HEK293T (cell line): ENCODE measurements around the gene PRSS53.
"Not testable (repeated sequence)": the region's sequence is repeated elsewhere in the genome, so short reads cannot be mapped to it uniquely, and the experiment has no call there.

Experiments
- ARNT ChIP-seq: fragments of 450-650 bp; IDR thresholded peaks from 2 replicates; pipeline ENCODE4 v1.6.1; 2017; ENCODE audit warnings: mild to moderate bottlenecking
- BHLHE40 ChIP-seq: fragments of 450-650 bp; IDR thresholded peaks from 2 replicates; pipeline ENCODE4 v1.6.1; 2016; ENCODE audit warnings: mild to moderate bottlenecking, moderate library complexity, borderline replicate concordance
- CTBP1 ChIP-seq: fragments of 450-650 bp; IDR thresholded peaks from 2 replicates; pipeline ENCODE4 v1.6.1; 2016; ENCODE audit warnings: borderline replicate concordance
- ELF4 ChIP-seq: fragments of 450-650 bp; IDR thresholded peaks from 2 replicates; pipeline ENCODE4 v1.6.1; 2017; ENCODE audit warnings: antibody characterized with exemption
- FOXA1 ChIP-seq: fragments of 450-650 bp; IDR thresholded peaks from 2 replicates; pipeline ENCODE4 v1.6.1; 2016; ENCODE audit warnings: mild to moderate bottlenecking
- FOXK2 ChIP-seq: fragments of 450-650 bp; IDR thresholded peaks from 2 replicates; pipeline ENCODE4 v1.6.1; 2016; ENCODE audit warnings: mild to moderate bottlenecking
- FOXM1 ChIP-seq: fragments of 450-650 bp; IDR thresholded peaks from 2 replicates; pipeline ENCODE4 v1.6.1; 2017; ENCODE audit warnings: mild to moderate bottlenecking, borderline replicate concordance
- L3MBTL2 ChIP-seq: fragments of 450-650 bp; conservative IDR thresholded peaks from 2 replicates; pipeline ENCODE4 v1.6.1; 2016; ENCODE audit warnings: mild to moderate bottlenecking
- NFRKB ChIP-seq: fragments of 450-650 bp; IDR thresholded peaks from 2 replicates; pipeline ENCODE4 v1.6.1; 2016; ENCODE audit warnings: mild to moderate bottlenecking, moderate library complexity
- SP1 ChIP-seq: fragments of 450-650 bp; IDR thresholded peaks from 2 replicates; pipeline ENCODE4 v1.6.1; 2017
- SUZ12 ChIP-seq: fragments of 450-650 bp; IDR thresholded peaks from 2 replicates; pipeline ENCODE4 v1.6.1; 2016; ENCODE audit warnings: mild to moderate bottlenecking
- ZNF384 ChIP-seq: fragments of 450-650 bp; IDR thresholded peaks from 2 replicates; pipeline ENCODE4 v1.6.1; 2016
- TF ChIP-seq, protein P1 (sequence below): fragments of 450-650 bp; IDR thresholded peaks from 2 replicates; pipeline ENCODE4 v1.6.1; 2016

DNA sequence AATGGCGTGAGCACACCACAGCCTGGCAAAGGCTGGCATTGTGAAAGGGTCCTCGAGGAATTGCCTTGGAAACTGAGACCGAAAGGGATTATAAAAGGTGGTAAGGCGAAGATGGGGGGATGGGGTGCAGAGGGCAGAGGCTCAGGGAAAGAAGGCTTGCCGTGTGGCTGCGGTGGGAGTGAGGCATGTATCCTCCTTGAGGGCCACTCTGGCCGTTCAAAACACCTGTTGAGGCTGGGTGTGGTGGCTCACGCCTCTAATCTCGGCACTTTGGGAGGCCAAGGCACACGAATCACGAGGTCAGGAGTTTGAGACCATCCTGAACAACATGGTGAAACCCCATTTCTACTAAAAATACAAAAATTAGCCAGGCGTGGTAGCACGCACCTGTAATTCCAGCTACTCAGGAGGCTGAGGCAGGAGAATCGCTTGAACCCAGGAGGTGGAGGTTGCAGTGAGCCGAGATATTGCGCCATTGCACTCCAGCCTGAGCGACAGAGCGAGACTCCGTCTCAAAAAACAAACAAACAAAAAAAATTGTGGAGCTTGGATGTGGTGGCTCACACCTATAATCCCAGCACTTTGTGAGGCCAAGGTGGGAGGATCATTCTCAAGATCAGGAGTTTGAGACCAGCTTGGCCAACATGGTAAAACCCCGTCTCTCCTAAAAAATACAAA is 48.2 kb upstream of the PRSS53 start:
- not testable (repeated sequence) for TF ChIP-seq SP1, L3MBTL2, FOXK2, ELF4, ZNF384, CTBP1, BHLHE40, SUZ12, ARNT, FOXA1, FOXM1, NFRKB
- TF ChIP-seq, protein P1, sequence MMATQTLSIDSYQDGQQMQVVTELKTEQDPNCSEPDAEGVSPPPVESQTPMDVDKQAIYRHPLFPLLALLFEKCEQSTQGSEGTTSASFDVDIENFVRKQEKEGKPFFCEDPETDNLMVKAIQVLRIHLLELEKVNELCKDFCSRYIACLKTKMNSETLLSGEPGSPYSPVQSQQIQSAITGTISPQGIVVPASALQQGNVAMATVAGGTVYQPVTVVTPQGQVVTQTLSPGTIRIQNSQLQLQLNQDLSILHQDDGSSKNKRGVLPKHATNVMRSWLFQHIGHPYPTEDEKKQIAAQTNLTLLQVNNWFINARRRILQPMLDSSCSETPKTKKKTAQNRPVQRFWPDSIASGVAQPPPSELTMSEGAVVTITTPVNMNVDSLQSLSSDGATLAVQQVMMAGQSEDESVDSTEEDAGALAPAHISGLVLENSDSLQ = not testable (repeated sequence)
